A673 (cell line): ENCODE data around the gene P2RX2. TPM values are rescaled to one million over a fixed set of nuclear protein-coding genes. Genes with fewer than 3 reads are reported as not detected.

ENCODE experiments used
- BruUV-seq: library from RNA; stranded (reverse); fragments of 400-500 nt; replicated peaks from 2 replicates; lab custom pipeline; 2021; lab: Mats Ljungman, UMichigan
- CTCF ChIA-PET: fragments of 300-600 bp; sonication (Branson Sonifier 250); formaldehyde crosslinking; loops from one replicate; lab custom pipeline; 2022; ENCODE audit warnings: antibody characterized with exemption; lab: Charles Lee
- POLR2A ChIA-PET: fragments of 300-600 bp; sonication (Branson Sonifier 250); formaldehyde crosslinking; loops from one replicate; lab custom pipeline; 2022; ENCODE audit warnings: antibody characterized with exemption; ENCODE audit not compliant: low non-redundant PET; lab: Charles Lee
- DNase-seq: peaks from one replicate; pipeline ENCODE4 v3.0.0-alpha.2; 2015; ENCODE audit warnings: low spot score
- H3K27ac ChIP-seq: fragments of 200-600 bp; sonication (generic); 2 replicates; pipeline ENCODE4 v1.5.1; 2016; ENCODE audit warnings: mixed run types, low read depth, mild to moderate bottlenecking, mixed read lengths, antibody characterized with exemption, low read length; ENCODE audit not compliant: poor library complexity, severe bottlenecking
- H3K27me3 ChIP-seq: fragments of 200-600 bp; sonication (generic); replicated peaks from 2 replicates; pipeline ENCODE4 v1.6.1; 2017; ENCODE audit warnings: mixed run types, low read depth, mild to moderate bottlenecking, mixed read lengths, antibody characterized with exemption, low read length; ENCODE audit not compliant: insufficient read depth, poor library complexity
- H3K36me3 ChIP-seq: fragments of 200-600 bp; sonication (generic); 2 replicates; pipeline ENCODE4 v1.6.1; 2016; ENCODE audit warnings: mixed run types, mild to moderate bottlenecking, mixed read lengths, antibody characterized with exemption, low read length; ENCODE audit not compliant: insufficient read depth, poor library complexity, severe bottlenecking
- H3K4me1 ChIP-seq: fragments of 200-600 bp; sonication (generic); 2 replicates; pipeline ENCODE4 v1.6.1; 2017; ENCODE audit warnings: mixed run types, mild to moderate bottlenecking, mixed read lengths, antibody characterized with exemption, low read length; ENCODE audit not compliant: insufficient read depth, poor library complexity, severe bottlenecking
- H3K4me3 ChIP-seq: fragments of 200-600 bp; sonication (generic); 2 replicates; pipeline ENCODE4 v1.5.1; 2016; ENCODE audit warnings: low read depth, mixed run types, mild to moderate bottlenecking, mixed read lengths, low read length; ENCODE audit not compliant: poor library complexity, severe bottlenecking
- H3K9me3 ChIP-seq: fragments of 200-600 bp; sonication (generic); 2 replicates; pipeline ENCODE4 v1.6.1; 2016; ENCODE audit warnings: mixed run types, low read depth, mild to moderate bottlenecking, mixed read lengths, antibody characterized with exemption, low read length; ENCODE audit not compliant: poor library complexity, severe bottlenecking
- EZH2 ChIP-seq: fragments of 200-600 bp; sonication (generic); IDR thresholded peaks from 2 replicates; pipeline ENCODE4 v1.6.1; 2017; ENCODE audit warnings: borderline replicate concordance, low read depth, mild to moderate bottlenecking, mixed read lengths, antibody characterized with exemption, low read length; ENCODE audit not compliant: poor library complexity, severe bottlenecking
- intact Hi-C: fragments of 100-400 bp; cut with micrococcal nuclease; formaldehyde crosslinking; loops from one replicate; pipeline ENCODE4 v1.10.0; 2022; ENCODE audit not compliant: unreplicated experiment
- total RNA-seq: library from RNA; stranded (reverse); gene quantifications from 2 replicates; pipeline ENCODE4 v1.2.3, GENCODE V29; 2021
- TF ChIP-seq, protein P1 (sequence below): fragments of 300-800, 200-600 bp; sonication (generic); conservative IDR thresholded peaks from 2 replicates; pipeline ENCODE4 v1.5.1; 2017; ENCODE audit warnings: low read depth, mild to moderate bottlenecking, antibody characterized with exemption, low read length, moderate library complexity, mixed read lengths

P2RX2 gene
- total RNA-seq, 1 experiment from 2014 or later = not detected

DNA sequence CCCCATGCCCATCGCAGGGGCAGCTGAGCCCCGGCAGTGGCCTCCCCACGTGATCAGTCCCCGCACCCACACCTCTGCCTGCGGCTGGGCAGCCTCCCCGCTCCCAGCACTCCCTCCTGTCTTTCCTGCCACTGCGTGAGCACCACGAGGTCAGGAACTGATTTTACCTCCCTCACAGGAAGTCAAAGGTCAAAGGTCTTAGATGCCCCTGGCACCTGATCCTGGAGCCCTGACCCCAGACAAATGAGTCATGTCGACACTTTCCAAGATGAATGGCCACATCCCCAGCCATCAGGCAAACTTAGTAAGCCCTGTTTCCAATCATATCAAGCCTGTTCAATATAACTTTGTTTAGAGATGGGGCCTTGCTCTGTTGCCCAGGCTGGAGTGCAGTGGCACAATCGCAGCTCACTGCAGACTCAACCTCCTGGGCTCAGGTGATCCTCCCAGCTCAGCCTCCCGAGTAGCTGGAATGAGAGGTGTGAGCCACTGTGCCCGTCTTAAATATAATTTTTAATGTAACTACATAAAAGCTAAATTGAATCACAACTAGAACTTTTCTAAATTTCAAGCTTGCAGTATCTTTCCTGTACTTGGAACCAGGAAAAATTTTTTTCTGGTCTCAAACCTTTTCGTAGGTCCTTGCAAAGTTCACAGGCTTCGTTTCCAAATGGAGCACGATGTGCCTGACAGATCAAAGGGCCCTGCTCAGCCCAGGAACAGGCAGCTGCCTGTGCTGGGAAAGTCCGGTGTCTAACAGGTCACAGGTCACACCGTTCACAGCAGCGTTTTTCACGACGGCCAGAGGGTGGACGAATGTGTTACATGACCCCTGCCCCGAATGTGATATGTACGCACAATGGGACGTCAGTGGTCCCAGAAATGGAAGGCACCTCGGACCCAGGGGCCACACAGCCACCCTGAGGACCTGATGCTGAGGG lies 10.1 kb upstream of the P2RX2 start:
- BruUV-seq = no TSS peak
- Histone ChIP-seq H3K36me3 (no peaks in the 10 kb centered on the region), H3K27ac (no peak overlapping the region), H3K9me3 (no peaks in the 10 kb centered on the region), H3K4me3 (no peak overlapping the region), H3K27me3 (peaks cover 16% of the 10 kb centered on the region), H3K4me1 (peaks cover 7% of the 10 kb centered on the region)
- TF ChIP-seq, protein P1, sequence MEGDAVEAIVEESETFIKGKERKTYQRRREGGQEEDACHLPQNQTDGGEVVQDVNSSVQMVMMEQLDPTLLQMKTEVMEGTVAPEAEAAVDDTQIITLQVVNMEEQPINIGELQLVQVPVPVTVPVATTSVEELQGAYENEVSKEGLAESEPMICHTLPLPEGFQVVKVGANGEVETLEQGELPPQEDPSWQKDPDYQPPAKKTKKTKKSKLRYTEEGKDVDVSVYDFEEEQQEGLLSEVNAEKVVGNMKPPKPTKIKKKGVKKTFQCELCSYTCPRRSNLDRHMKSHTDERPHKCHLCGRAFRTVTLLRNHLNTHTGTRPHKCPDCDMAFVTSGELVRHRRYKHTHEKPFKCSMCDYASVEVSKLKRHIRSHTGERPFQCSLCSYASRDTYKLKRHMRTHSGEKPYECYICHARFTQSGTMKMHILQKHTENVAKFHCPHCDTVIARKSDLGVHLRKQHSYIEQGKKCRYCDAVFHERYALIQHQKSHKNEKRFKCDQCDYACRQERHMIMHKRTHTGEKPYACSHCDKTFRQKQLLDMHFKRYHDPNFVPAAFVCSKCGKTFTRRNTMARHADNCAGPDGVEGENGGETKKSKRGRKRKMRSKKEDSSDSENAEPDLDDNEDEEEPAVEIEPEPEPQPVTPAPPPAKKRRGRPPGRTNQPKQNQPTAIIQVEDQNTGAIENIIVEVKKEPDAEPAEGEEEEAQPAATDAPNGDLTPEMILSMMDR = no peak
- no peak for TF ChIP-seq EZH2
- CTCF ChIA-PET = no interaction called here
- intact Hi-C loops = no loop called here
- POLR2A ChIA-PET = no interaction called here
- DNase-seq = no peak

DNA sequence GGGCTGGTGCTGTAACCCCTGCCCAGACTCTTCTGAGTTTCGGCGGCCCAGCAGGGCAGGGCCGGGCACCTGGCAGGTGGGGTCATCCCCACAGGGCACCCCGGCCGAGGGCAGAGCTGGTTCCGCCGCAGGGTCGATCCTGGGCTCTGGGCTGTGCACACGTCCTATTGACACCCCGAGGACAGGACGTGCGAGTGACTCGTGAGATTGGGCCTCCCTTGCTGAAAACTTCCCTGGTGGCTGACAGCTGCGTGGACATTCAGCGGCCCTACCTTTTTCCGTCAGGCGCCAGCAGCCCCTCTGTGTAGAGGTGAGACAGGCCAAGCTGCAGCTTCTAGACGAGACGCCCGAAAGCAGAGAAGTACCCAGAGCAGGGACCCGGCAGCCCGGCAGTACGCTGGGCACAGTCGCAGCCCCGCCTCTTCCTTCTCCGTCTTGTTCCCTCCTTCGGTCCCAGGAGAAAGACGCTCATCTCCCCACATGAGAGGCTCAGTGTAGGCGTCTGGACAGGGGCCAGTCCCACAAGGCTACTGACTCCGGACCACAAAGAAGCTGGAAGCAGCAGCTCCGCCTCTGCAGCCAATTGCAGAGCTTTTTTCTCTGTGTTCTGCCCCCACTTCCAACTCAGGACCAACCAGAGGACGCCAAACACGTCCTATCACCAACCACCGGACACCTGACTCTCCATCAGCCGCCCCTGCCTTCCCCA lies 8.4 kb upstream of the P2RX2 start, which contains the start of gene LRCOL1:
Gene LRCOL1, minus strand, starts transcription at position 532 of the 709 bp plus-strand sequence. CDS start 4,331 bp downstream, outside the sequence.
- DNase-seq = peak; percentile 60
- H3K36me3 ChIP-seq = no peaks in the 10 kb centered on the region
- H3K4me3 ChIP-seq = peak within 1 kb of the TSS; percentile 15
- TF ChIP-seq, protein P1 = no peak
- no peak for TF ChIP-seq EZH2
- peaks cover 7% of the 10 kb centered on the region for H3K4me1 ChIP-seq
- H3K9me3 ChIP-seq = no peaks in the 10 kb centered on the region
- intact Hi-C loops = no loop called here
- POLR2A ChIA-PET = no interaction called here
- H3K27ac ChIP-seq = no peak within 1 kb of the TSS
- CTCF ChIA-PET = no interaction called here
- peaks cover 10% of the 10 kb centered on the region for H3K27me3 ChIP-seq
- no TSS peak for BruUV-seq

DNA sequence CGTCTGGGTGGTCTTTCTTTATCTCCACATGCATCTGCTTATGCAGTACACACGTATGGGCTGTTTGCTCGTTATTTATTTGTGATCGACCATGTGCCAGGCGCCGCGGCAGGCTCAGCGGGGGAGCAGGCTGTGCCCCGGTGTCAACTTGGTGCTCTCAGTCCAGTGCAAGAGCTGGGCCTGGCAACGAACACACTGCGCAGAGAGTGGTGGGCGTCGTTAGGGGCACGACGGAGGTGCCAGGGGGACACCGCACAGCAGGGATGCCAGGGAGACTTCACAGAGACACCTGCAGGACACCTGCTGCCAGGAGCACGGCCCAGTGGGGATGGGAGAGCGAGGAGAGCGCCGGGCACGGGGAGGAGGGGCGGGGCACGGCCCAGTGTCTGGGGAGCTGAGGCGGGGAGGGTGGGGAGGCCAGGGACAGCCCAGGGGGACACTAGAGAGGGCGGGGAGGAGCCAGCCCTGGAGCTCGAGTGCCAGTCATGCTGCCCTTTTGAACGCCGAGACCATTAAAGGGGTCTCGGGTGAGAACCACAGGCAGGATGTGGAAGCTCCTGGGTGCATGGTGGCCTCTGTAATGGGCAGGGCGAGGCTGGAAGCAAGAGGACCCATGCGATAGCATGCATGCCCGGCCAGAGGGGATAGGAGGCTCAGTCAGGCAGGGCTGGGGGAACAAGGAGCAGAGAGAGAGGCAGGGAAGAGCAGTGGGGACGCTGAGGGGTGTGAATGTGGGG lies 7.5 kb upstream of the P2RX2 start:
- peaks cover 18% of the 10 kb centered on the region for H3K27me3 ChIP-seq
- CTCF ChIA-PET = no interaction called here
- intact Hi-C loops = no loop called here
- no peaks in the 10 kb centered on the region for H3K36me3 ChIP-seq
- H3K4me3 ChIP-seq = no peak overlapping the region
- H3K9me3 ChIP-seq = no peaks in the 10 kb centered on the region
- POLR2A ChIA-PET = no interaction called here
- TF ChIP-seq EZH2 = no peak
- TF ChIP-seq, protein P1 = no peak
- H3K27ac ChIP-seq = no peak overlapping the region
- BruUV-seq = no TSS peak
- peaks cover 7% of the 10 kb centered on the region for H3K4me1 ChIP-seq
- no peak for DNase-seq
